M059J (cell line): ENCODE data around the gene BCL7C. TPM values are rescaled to one million over a fixed set of nuclear protein-coding genes. Genes with fewer than 3 reads are reported as not detected.
"Not testable (repeated sequence)": the region's sequence is repeated elsewhere in the genome, so short reads cannot be mapped to it uniquely, and the experiment has no call there.

Experiments
- DNase-seq: peaks from one replicate; pipeline ENCODE4 v3.0.0-alpha.2; 2012; ENCODE audit warnings: low read depth
- total RNA-seq: library from RNA; depleted of rRNA; stranded (reverse); fragments of >200 nt; shearing (Covaris generic); gene quantifications from 2 replicates; pipeline ENCODE4 v1.2.3, GENCODE V29; 2014

Gene BCL7C
- total RNA-seq, 1 experiment from 2014 or later: 34.7 TPM

GRCh38 chr16:30895627-30896260 is 1.9 kb upstream of the BCL7C start:
- no peak for DNase-seq

GRCh38 chr16:30894540-30895368 is 877 bp upstream of the BCL7C start:
- no peak for DNase-seq

- DNase-seq: peak; percentile 12
Observed at GRCh38 chr16:30893417-30893743, 497 bp downstream of the BCL7C start.

GRCh38 chr16:30892670-30893416 is 1.0 kb downstream of the BCL7C start:
- DNase-seq: no peak

- not testable (repeated sequence) for DNase-seq
Observed at GRCh38 chr16:30891043-30891823, 2.6 kb downstream of the BCL7C start.

- no peak for DNase-seq
Observed at GRCh38 chr16:30889721-30890120, 4.2 kb downstream of the BCL7C start.

GRCh38 chr16:30888856-30889499 is 4.9 kb downstream of the BCL7C start:
- no peak for DNase-seq

DNA sequence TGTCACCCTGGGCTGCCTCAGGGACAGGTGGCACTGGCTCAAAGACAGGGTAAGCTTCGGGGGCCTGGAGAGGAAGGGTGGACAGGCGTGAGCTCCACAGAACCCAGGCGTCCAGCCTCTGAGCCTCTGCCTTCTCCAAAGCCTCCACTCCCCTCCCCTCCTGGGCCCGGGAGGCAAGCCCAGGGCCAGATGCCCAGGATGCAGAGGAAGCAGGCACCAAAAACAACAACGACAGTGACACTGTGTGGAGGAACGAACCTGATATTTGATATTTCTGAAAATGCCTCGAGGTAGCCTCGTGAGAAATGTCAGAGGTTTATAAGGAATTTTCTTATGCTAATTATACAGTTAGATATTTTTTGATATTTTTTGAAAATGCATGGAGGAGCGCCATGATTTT is 6.0 kb downstream of the BCL7C start:
- no peak for DNase-seq

DNA sequence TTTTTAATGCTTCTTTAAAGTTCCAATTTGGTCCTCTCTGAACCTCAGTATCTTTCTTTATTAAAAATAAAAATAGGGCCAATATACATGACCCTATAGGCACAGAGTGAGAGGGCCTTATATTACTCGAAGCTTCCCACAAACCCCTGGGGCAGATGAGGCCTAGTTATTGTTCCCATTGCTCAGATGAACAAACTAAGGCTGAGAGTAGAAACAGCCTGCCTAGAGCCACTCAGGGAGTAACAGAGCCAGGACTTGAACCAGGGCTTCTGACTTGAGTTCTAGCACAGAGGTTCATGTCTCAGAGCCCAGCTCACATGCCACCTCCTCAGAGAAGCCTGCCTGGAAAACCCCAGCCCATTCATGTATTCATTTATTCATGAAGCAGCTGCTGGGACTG is 7.7 kb downstream of the BCL7C start:
- no peak for DNase-seq

DNA sequence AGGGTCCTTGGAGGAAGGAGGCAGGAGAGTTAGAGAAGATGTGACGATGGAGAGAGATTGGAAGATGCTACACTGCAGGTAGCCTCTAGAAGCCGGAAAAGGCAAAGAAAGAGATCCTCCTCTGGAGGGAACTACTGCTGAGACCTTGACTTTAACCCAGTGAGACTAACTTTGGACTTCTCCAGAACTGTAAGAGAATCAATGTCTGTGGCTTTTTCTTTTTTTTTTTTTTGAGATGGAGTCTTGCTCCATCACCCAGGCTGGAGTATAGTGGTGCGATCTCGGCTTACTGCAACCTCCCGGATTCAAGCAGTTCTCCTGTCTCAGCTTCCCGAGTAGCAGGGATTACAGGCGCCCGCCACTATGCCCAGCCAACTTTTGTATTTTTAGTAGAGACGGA is 8.7 kb downstream of the BCL7C start:
- DNase-seq: no peak

DNA sequence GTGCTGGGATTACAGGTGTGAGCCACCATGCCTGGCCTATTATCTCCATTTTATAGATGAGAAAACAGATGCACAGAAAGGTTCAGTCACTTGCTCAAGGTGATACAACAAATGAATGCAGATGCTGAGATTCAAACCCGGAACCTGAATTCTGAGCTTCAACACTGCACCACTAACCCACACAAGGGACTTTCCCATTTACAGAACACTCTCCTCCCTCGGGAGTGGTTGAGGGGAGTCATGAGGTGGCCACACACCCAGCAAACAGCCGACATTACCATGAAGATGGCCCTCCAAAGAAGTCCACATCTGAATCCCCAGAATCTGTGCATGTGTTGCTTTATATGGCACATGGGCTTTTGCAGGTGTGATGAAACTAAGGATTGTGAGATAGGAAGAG is 9.1 kb downstream of the BCL7C start:
- DNase-seq: no peak

DNA sequence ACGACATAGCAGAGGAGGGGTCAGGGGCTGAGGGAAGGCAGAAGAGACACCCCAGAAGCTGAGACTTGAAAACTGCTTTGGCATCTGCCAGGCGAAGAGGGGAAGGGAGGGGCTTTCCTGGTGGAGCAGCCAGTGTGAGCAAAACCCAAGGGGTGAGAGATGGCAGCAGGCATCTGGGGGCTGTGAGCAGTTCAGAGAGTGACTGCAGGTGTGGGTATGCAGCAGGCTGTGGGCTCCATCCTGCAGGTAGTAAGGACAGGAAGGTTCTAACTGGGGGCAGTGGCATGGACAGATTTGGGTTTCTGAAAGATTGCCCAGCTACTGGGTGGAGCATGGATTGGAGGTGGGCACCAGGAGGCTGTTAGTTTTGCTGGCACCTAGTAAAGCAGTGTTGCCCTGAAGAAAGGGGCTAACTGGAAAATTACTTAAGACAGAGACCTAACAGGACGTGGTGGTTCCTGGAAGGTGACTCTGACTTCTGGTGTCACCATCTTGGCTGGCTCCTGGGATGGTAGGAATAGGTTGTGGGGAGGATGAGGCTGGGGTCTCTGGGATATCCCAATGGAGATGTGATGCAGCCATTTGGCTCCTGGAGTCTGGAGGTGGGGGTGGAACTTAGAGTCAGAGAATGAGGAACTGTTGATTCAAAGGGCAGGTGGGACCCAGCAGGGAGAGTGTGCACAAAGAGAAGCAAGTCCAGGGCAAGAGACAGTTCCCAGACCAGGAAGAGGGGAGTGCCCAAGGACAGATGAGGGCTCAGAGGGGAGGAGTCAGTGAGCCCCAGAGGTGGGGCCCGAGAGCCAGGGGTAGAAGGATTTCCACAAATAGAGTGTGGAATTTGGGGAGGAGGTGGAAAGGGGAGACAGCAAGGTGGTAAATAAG is 11.2 kb downstream of the BCL7C start:
- DNase-seq: no peak

GRCh38 chr16:30876867-30877266 is 17.0 kb downstream of the BCL7C start:
- peak; percentile 12 for DNase-seq

- peak; percentile 18 for DNase-seq
Observed at GRCh38 chr16:30875871-30876801, 17.7 kb downstream of the BCL7C start.

DNA sequence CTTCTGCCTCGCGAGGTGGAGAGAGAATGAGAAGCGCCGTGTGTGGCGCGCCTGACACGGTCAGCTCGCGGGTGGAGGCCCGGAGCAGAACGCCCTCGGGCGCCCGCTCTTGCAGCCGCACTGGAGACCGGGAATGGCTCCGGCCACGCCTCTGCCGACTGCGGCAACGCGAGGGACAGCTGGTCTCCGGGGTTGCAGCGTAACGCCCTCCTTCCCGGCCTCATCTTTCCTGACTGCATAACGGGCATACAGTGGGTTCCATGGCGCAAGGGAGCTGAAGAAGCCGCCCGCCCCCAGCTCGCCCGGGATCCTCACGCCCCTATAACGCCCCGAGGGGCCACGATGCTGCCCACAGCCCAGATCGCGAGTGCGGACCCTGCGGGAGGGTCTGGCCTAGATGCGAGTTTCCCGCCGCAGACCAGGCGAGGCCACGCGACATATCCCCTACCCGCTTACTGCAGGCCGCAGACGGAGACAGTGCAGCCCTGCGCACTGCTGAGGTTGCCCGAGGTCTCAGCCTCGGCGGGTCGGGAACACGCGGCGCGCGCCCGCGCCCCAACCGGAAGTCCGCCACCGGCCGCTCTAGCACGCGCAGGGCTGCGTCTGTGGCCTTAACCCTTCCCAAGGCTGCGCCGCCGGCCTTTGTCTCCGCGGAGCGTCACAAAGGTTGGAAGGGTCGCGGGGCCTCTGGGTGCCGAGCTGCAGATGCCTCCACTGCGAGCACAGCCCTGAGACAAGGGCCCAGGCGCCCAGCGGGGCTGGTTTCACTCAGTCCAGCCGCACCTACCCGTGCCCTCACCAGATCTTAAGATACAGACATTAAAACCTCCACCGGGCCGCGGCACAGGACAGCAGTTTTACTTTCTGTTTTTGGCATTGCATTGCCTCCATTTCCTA is 18.8 kb downstream of the BCL7C start:
- DNase-seq: peak; percentile 89

DNA sequence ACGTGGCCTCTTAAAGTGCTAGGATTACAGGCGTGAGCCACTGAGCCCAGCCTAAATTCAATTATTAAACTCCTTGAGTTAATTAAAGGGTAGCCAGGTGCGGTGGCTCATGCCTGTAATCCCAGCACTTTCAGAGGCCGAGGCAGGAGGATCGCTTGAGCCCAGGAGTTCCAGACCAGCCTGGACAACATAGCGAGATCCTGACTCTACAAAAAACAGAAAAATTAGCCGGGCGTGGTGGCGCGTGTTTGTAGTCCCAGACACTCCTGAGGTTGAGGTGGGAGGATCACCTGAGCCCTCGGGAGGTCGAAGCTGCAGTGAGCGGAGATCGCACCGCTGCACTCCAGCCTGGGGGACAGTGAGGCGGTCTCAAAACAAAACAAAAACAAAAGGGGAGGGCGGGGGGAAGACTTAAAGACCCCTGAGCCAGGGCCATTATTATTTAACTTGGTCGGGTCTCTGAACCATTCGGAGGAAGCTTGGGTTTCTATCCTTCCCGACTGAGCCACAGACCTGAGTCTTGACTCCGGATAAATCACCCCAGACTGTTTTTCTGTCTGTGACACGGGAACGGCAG is 19.5 kb downstream of the BCL7C start:
- no peak for DNase-seq

DNA sequence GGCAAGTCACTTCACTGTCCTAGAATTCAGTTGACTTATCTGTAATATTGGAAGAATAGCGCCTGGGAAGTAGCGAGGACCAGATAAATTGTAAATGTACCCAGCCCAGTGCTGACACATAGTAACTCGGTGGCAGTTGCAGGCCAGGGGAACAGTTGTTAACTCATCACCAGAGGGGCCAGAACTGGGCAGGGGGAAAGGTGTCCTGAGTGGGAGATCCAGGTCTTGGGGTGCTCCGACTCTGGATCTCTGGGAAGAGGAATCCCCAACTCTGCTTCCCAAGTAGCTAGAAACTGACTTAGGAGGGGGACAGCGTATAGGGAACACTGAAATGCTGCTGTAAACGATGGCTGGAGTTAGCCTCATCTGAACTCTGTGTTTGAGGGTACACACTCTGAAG is 23.0 kb downstream of the BCL7C start:
- DNase-seq: no peak

DNA sequence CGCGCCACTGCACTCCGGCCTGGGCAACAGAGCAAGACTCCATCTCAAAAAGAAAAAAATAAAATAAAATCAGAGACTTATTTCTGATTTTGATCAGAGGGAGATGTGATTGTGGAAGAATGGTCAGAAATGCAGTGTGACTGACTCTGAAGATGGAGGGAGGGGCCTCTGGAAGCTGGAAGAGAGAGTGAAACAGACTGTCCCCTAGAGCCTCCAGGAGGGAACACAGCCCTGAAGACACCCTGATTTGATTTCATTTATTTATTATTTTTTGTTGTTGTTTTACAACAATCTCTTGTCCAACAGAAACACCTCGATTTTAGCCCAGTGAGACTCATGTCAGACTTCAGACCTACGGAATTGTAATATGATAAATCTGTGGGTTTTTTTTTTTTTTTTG is 26.1 kb downstream of the BCL7C start:
- DNase-seq: peak; percentile 22
